Keratinocyte (primary cell): ENCODE measurements around the gene VPS25. TPM values are rescaled to one million over a fixed set of nuclear protein-coding genes. Genes with fewer than 3 reads are reported as not detected.

Experiments used
- DNase-seq: peaks from one replicate; pipeline ENCODE4 v3.0.0-alpha.2; 2011; ENCODE audit warnings: low read depth, missing footprints, low spot score
- FAIRE-seq: peaks from 2 replicates; lab custom pipeline; 2011; peaks lifted over from hg19 to GRCh38; lab: Jason Lieb, UNC
- H2AFZ ChIP-seq: 2 replicates; pipeline ENCODE4 v1.6.0; 2012; ENCODE audit warnings: low read length, control low read depth, inconsistent platforms; ENCODE audit not compliant: control insufficient read depth
- H3K27ac ChIP-seq: 2 replicates; pipeline ENCODE4 v1.5.1; 2011; ENCODE audit warnings: low read length; ENCODE audit not compliant: control insufficient read depth, insufficient read depth
- H3K27me3 ChIP-seq: 3 replicates; pipeline ENCODE4 v1.6.0; 2011; ENCODE audit warnings: low read length; ENCODE audit not compliant: control insufficient read depth, insufficient read depth; ENCODE audit errors: extremely low read depth
- H3K36me3 ChIP-seq, 2 experiments: 2 replicates in 1 of 2; 3 replicates in 1 of 2; pipeline ENCODE4 v1.5.1; 2011; ENCODE audit warnings: low read length in 2 of 2, mild to moderate bottlenecking in 1 of 2; ENCODE audit not compliant: control insufficient read depth in 2 of 2, insufficient read depth in 2 of 2; ENCODE audit errors: extremely low read depth in 1 of 2
- H3K4me1 ChIP-seq: 3 replicates; pipeline ENCODE4 v1.5.1; 2011; ENCODE audit warnings: low read length; ENCODE audit not compliant: control insufficient read depth, insufficient read depth; ENCODE audit errors: extremely low read depth
- H3K4me2 ChIP-seq: 3 replicates; pipeline ENCODE4 v1.6.0; 2011; ENCODE audit warnings: low read depth, low read length; ENCODE audit not compliant: control insufficient read depth, insufficient read depth; ENCODE audit errors: extremely low read depth
- H3K4me3 ChIP-seq, 3 experiments: fragments of 200-600 bp in 1 of 3; sonication (generic) in 1 of 3; 2 replicates in 2 of 3; 3 replicates in 1 of 3; pipeline ENCODE4 v1.5.1; 2011 to 2016; ENCODE audit warnings: low read length in 3 of 3, mild to moderate bottlenecking in 3 of 3, control low read depth in 2 of 3, inconsistent platforms in 1 of 3, low read depth in 1 of 3, mixed read lengths in 1 of 3, mixed run types in 1 of 3, moderate library complexity in 1 of 3; ENCODE audit not compliant: control insufficient read depth in 2 of 3, insufficient read depth in 2 of 3; ENCODE audit errors: extremely low read depth in 1 of 3
- H3K79me2 ChIP-seq: 2 replicates; pipeline ENCODE4 v1.6.0; 2012; ENCODE audit warnings: low read length; ENCODE audit not compliant: control insufficient read depth, insufficient read depth
- H3K9ac ChIP-seq: 3 replicates; pipeline ENCODE4 v1.6.0; 2011; ENCODE audit warnings: low read length; ENCODE audit not compliant: control insufficient read depth, insufficient read depth; ENCODE audit errors: extremely low read depth
- H3K9me1 ChIP-seq: 3 replicates; pipeline ENCODE4 v1.6.0; 2011; ENCODE audit warnings: low read length; ENCODE audit not compliant: control insufficient read depth, insufficient read depth; ENCODE audit errors: extremely low read depth
- H3K9me3 ChIP-seq: 2 replicates; pipeline ENCODE4 v1.5.1; 2012; ENCODE audit warnings: low read depth, low read length; ENCODE audit not compliant: control insufficient read depth
- H4K20me1 ChIP-seq: 3 replicates; pipeline ENCODE4 v1.6.0; 2011; ENCODE audit warnings: low read length; ENCODE audit not compliant: control insufficient read depth, insufficient read depth; ENCODE audit errors: extremely low read depth
- EZH2 ChIP-seq: IDR thresholded peaks from one replicate; pipeline ENCODE4 v1.6.1; 2012; ENCODE audit warnings: inconsistent platforms, mild to moderate bottlenecking, low read length, moderate library complexity
- dilution Hi-C: fragments of 300-500 bp; cut with MboI; formaldehyde crosslinking; loops from one replicate; pipeline ENCODE4 v1.7.0; 2020; ENCODE audit warnings: low sequenced_read_pairs; ENCODE audit not compliant: extremely low pct_ligation_motif_present
- polyA plus RNA-seq, 5 experiments: library from polyadenylated mRNA; depleted of rRNA in 3 of 5; stranded (reverse) in 3 of 5; stranded (forward) in 1 of 5; unstranded in 1 of 5; fragments of >200 nt; gene quantifications; 1 replicate in 1 of 5; 2 replicates in 3 of 5; 3 replicates in 1 of 5; pipeline versions ENCODE4 v1.2.1 to v1.2.3, GENCODE V29; 2011 to 2012; ENCODE audit warnings: missing spikeins in 2 of 5, low read depth in 1 of 5, low replicate concordance in 1 of 5
- TF ChIP-seq, protein P1 (sequence below), 3 experiments: IDR thresholded peaks in 1 of 3; conservative IDR thresholded peaks in 1 of 3; optimal IDR thresholded peaks in 1 of 3; 2 replicates in 2 of 3; 3 replicates in 1 of 3; pipeline versions ENCODE3 to v1.5.1; 2011; ENCODE audit warnings: low read length in 3 of 3, mild to moderate bottlenecking in 3 of 3, moderate library complexity in 2 of 3, control low read depth in 1 of 3, inconsistent platforms in 1 of 3; ENCODE audit not compliant: insufficient read depth in 2 of 3; ENCODE audit errors: extremely low read depth in 1 of 3

The VPS25 gene
- polyA plus RNA-seq, 1 donor (not counting 4 experiments of a cell fraction or from before 2014, with no cell fraction given) = 122 TPM

GRCh38 chr17:42751628-42752027, 21.6 kb upstream of the VPS25 start:
- FAIRE-seq (no peak), DNase-seq (no peak)
- no peak for TF ChIP-seq EZH2
- TF ChIP-seq, protein P1, sequence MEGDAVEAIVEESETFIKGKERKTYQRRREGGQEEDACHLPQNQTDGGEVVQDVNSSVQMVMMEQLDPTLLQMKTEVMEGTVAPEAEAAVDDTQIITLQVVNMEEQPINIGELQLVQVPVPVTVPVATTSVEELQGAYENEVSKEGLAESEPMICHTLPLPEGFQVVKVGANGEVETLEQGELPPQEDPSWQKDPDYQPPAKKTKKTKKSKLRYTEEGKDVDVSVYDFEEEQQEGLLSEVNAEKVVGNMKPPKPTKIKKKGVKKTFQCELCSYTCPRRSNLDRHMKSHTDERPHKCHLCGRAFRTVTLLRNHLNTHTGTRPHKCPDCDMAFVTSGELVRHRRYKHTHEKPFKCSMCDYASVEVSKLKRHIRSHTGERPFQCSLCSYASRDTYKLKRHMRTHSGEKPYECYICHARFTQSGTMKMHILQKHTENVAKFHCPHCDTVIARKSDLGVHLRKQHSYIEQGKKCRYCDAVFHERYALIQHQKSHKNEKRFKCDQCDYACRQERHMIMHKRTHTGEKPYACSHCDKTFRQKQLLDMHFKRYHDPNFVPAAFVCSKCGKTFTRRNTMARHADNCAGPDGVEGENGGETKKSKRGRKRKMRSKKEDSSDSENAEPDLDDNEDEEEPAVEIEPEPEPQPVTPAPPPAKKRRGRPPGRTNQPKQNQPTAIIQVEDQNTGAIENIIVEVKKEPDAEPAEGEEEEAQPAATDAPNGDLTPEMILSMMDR (optimal IDR thresholded peaks at IDR 0.05 in 1 of 3, IDR thresholded peaks at IDR 0.05 in 1 of 3, conservative IDR thresholded peaks at IDR 0.05 in 1 of 3; ENCODE audit: extremely low read depth in 1 of 3, insufficient read depth in 2 of 3, low read length in 3 of 3) = no peak
- Histone ChIP-seq H3K9me3 (no peaks in the 10 kb centered on the region), H3K79me2 (no peaks in the 10 kb centered on the region), H3K27me3 (no peaks in the 10 kb centered on the region), H2AFZ (no peak overlapping the region), H4K20me1 (no peaks in the 10 kb centered on the region), H3K4me1 (no peaks in the 10 kb centered on the region), H3K9me1 (no peaks in the 10 kb centered on the region), H3K4me2 (no peak overlapping the region), H3K27ac (no peak overlapping the region), H3K4me3 (no peak overlapping the region), H3K36me3 (no peaks in the 10 kb centered on the region), H3K9ac (no peak overlapping the region)
- dilution Hi-C loops = no loop called here

DNA sequence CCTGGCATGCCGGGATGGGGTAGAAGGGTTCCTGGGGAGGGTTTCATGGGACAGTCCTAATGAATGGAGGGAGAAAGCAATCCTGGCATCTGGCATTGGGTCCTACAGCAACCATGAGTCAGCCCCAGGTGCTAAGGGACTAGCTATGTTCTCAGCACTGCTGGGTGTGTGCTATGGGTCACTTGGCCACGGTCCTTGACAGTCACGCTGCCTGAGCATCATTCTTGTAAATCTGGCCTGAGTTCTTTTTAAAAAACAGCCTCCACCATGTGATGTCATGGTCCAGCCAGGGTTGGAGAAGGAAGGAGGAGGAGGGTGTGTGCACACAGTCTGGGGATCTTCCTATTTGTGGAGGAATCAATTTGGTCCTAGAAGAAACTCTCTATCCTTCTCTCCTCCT, 18.5 kb upstream of the VPS25 start:
- Histone ChIP-seq H3K27me3 (peaks cover 5% of the 10 kb centered on the region), H3K4me3 (no peak overlapping the region), H3K27ac (no peak overlapping the region), H2AFZ (no peak overlapping the region), H3K4me1 (no peaks in the 10 kb centered on the region), H3K4me2 (no peak overlapping the region), H3K9me1 (no peaks in the 10 kb centered on the region), H3K9me3 (no peaks in the 10 kb centered on the region), H4K20me1 (no peaks in the 10 kb centered on the region), H3K79me2 (no peaks in the 10 kb centered on the region), H3K9ac (no peak overlapping the region), H3K36me3 (no peaks in the 10 kb centered on the region)
- DNase-seq = no peak
- no peak for FAIRE-seq
- no peak for TF ChIP-seq EZH2
- TF ChIP-seq, protein P1 (optimal IDR thresholded peaks at IDR 0.05 in 1 of 3, IDR thresholded peaks at IDR 0.05 in 1 of 3, conservative IDR thresholded peaks at IDR 0.05 in 1 of 3; ENCODE audit: extremely low read depth in 1 of 3, insufficient read depth in 2 of 3, low read length in 3 of 3) = no peak
- dilution Hi-C loops = no loop called here
